GM18505 (cell line): ENCODE data around the gene RACGAP1.
A peak's percentile ranks its signal among the peaks of the same experiment; 100 is the strongest.

Experiments used
- ATAC-seq: cut with Tn5 transposase; IDR thresholded peaks from one replicate; pipeline ENCODE4 v1.9.1; 2021; ENCODE audit not compliant: unreplicated experiment
- POLR2A ChIP-seq: IDR thresholded peaks from 4 replicates; pipeline ENCODE4 v1.6.1; 2011; ENCODE audit warnings: borderline replicate concordance; ENCODE audit not compliant: insufficient read depth, insufficient read length; ENCODE audit errors: extremely low read depth

Gene RACGAP1

GRCh38 chr12:50025187-50026059 is at the start of gene RACGAP1:
RACGAP1 (minus strand) TSS chr12:50025494; CDS start chr12:50016715, 8,779 bp downstream.
- ATAC-seq = peak; percentile 96
- peak; percentile 74 for TF ChIP-seq POLR2A

DNA sequence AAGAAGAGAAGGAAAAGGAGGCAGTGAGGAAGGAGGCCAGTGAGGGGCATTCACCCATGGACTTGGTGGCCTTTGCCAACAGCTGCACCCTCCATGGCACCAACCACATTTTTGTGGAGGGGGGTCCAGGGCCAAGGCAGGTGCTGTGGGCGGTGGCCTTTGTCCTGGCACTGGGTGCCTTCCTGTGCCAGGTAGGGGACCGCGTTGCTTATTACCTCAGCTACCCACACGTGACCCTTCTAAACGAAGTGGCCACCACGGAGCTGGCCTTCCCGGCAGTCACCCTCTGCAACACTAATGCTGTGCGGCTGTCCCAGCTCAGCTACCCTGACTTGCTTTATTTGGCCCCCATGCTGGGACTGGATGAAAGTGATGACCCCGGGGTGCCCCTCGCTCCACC is 48.4 kb upstream of the RACGAP1 start:
- ATAC-seq = no peak
- no peak for TF ChIP-seq POLR2A

GRCh38 chr12:50073206-50073605 is 47.9 kb upstream of the RACGAP1 start:
- no peak for TF ChIP-seq POLR2A
- ATAC-seq = no peak

GRCh38 chr12:50072198-50072907 is 47.1 kb upstream of the RACGAP1 start:
- no peak for ATAC-seq
- no peak for TF ChIP-seq POLR2A

DNA sequence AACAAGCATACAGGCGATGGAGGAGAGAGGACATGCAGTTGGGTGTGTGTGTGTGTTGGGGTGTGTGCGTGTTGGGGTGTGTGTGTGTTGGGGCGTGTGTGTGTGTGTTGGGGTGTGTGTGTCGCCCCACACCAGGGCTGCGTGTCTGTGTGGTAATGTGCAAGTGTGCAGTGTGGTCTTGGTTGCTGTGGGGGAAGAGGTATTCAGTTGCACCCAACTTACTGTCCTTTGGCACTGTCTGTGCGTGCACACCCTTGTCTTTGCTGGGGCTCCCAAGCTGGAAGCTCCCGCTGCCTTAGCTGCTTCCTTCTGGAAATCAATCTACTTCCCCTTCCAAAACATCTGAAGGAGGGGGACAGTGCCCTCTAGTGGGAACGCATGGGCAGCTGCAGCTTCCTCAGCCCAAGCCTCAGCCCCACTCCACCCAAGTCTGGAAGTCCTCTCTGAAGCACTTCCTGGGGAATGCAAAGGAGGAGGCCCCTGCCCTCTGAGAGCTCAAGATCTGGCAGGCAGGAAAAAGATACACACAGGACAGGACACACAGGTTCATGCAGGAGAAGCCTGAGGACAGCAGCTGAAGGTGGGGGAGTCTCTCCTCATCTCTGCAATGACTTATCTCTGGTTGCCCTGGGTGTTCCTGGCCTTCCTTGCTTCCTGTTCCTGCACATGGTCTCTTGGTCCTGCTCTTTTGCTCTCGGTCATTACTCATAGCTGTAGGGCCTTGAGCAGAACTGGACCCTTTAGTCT is 45.2 kb upstream of the RACGAP1 start:
- no peak for TF ChIP-seq POLR2A
- no peak for ATAC-seq

- ATAC-seq = no peak
- TF ChIP-seq POLR2A = no peak
Measured at GRCh38 chr12:50069539-50069938, 44.2 kb upstream of the RACGAP1 start.

DNA sequence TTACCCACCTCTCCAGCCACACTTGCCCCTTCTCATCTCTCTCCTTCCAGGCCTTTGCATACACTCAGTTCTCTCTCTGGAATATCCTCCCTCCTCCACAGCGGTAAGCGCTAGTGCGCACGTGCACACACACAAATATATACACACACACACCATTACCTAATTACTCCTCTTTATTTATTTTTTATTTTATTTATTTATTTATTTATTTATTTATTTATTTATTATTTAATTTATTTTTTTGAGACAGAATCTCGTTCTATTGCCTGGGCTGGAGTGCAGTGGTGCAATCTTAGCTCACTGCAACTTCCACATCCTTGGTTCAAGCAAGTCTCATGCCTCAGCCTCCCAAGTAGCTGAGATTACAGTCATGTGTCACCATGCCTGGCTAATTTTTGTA is 43.8 kb upstream of the RACGAP1 start:
- no peak for ATAC-seq

GRCh38 chr12:50066402-50066801 is 41.1 kb upstream of the RACGAP1 start:
- no peak for TF ChIP-seq POLR2A
- no peak for ATAC-seq

More for the DNA sequence above, 43.8 kb upstream of the RACGAP1 start:
- no peak for TF ChIP-seq POLR2A

GRCh38 chr12:50065726-50066310 is 40.5 kb upstream of the RACGAP1 start:
- no peak for TF ChIP-seq POLR2A

GRCh38 chr12:50062728-50063460 is 37.6 kb upstream of the RACGAP1 start:
- no peak for ATAC-seq
- no peak for TF ChIP-seq POLR2A

More at GRCh38 chr12:50065726-50066310, 40.5 kb upstream of the RACGAP1 start:
- ATAC-seq = no peak

DNA sequence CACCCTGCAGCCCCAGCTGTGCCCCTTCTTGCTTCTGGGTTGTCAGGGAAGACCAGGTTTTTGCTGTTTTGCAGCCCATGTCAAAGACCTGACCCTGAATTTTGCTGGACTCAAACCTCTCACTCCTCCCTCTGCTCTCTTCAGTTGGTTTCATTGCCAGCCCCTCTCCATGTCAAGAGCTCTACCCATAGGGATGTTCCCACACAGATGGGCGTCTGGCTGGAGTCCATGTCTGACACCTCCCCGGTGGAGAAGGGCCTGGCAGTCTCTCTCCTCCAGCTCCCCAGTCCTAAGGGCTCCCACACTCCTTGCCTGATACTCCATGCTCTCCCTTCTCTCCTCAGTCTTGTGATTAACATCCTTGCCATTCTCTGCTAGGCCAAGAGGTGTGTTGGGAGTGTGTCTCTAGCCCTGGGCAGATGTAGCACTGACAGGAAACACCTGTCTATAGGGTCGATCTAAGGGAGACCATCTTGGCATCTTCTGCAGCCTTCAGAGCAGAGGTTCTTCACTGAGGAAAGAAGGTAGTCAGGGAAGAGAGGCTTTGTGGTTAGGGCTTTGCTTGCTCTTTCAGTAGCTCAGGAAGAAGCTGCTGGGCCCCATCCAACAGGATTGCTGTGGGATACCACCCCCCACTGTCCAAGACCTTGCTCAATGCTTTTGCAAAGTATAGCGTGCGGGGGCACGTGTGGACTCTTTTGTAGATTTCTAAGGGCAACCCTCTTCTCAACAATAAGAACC is 36.8 kb upstream of the RACGAP1 start:
- ATAC-seq = no peak
- TF ChIP-seq POLR2A = no peak

- ATAC-seq = no peak
- no peak for TF ChIP-seq POLR2A
Measured at GRCh38 chr12:50061171-50061570, 35.9 kb upstream of the RACGAP1 start.

DNA sequence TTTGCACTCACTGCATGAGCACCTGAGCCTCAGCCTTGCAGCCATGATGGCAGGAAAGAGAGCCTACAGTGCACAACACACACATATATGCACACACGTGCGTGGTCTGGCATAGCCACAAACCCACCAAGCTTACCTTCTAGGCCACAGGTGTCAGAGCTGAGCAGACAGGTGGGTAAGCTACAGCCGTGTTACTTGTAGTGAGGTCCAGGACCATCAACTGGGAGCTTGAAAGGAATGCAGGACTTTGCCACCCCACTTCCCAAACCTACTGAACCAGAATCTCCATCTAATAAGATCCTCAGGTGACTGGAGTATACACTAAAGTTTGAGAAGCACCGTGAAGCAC is 34.8 kb upstream of the RACGAP1 start:
- no peak for ATAC-seq
- no peak for TF ChIP-seq POLR2A
